ENCODE data around the gene HOXA10. TPM values are rescaled to one million over a fixed set of nuclear protein-coding genes. Genes with fewer than 3 reads are reported as not detected.

Gene HOXA10
- total RNA-seq, 1 experiment from 2014 or later: 19.6 TPM

DNA sequence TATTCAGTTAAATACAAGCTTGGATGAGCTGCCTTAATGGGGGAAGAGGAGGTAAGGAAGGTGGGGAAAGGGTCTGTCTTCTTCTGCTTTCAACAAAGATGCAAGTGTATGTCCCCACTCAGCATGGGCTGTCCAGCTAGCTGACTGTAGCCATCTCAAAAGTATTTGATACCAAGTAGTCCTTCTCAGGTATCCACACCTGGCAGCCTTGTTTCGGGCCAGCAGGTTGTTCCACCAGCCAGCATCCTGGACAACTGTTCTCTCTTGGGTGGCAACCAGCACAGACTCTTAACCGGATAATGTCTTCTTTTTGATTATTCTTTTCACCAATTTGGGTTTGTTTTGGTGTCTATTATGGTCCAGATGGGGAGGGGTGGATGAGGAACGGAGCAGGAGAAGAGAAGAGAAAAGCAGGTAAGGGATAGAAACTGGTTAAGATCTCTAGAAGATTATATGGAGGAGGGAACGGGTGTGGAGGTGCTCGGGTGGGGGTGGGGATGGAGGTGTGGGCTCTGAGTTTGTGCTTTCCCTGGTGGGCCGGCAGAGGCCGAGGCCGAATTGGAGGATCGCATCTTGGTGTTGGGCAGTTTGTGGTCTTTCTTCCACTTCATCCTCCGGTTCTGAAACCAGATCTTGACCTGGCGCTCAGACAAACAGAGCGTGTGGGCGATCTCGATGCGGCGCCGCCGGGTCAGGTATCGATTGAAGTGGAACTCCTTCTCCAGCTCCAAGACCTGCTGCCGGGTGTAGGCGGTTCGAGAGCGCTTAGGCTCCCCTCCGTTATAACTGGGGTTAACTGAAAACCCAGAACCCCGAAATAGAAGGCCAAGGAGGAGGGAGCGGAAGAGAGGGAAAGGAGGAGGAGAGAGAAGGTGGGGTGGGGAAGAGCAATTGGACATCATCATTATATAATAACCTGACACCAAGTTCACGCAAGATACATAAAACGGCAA lies 45.1 kb downstream of the HOXA10 start:
- H3K79me2 ChIP-seq (ENCODE audit: insufficient read depth, low read length): no peaks in the 10 kb centered on the region
- H4K20me1 ChIP-seq (ENCODE audit: insufficient read depth): no peaks in the 10 kb centered on the region
- H3K4me3 ChIP-seq (replicated peaks in 1 of 2; ENCODE audit: low read depth in 1 of 2, low read length in 2 of 2): no peak overlapping the region
- peak overlapping the region; percentile 91; the same call in 1 of the 2 replicates for H3K4me2 ChIP-seq (ENCODE audit: low read length)
- ChIA-PET RAD21 (ENCODE audit: low non-redundant PET in 1 of 2, low total read pairs in 2 of 2, uncharacterized antibody in 2 of 2, unreplicated experiment in 2 of 2) (no interaction called here), CTCF (no interaction called here), POLR2A (interaction anchor here (1.0 to 1.1 kb wide), 2 partner anchors 9 to 14 kb away, joined by 3 to 4 read pairs; no protein-coding TSS in a partner anchor)
- TF ChIP-seq TCF7L2 (IDR thresholded peaks at IDR 0.05; ENCODE audit: borderline replicate concordance, extremely low read depth, insufficient read depth, insufficient read length) (no peak), CBX3 (IDR thresholded peaks at IDR 0.05; ENCODE audit: low read depth) (no peak), EZH2 (IDR thresholded peaks at IDR 0.05) (no peak), CEBPB (IDR thresholded peaks at IDR 0.05; ENCODE audit: low read depth) (no peak)
- TF ChIP-seq, protein P1, sequence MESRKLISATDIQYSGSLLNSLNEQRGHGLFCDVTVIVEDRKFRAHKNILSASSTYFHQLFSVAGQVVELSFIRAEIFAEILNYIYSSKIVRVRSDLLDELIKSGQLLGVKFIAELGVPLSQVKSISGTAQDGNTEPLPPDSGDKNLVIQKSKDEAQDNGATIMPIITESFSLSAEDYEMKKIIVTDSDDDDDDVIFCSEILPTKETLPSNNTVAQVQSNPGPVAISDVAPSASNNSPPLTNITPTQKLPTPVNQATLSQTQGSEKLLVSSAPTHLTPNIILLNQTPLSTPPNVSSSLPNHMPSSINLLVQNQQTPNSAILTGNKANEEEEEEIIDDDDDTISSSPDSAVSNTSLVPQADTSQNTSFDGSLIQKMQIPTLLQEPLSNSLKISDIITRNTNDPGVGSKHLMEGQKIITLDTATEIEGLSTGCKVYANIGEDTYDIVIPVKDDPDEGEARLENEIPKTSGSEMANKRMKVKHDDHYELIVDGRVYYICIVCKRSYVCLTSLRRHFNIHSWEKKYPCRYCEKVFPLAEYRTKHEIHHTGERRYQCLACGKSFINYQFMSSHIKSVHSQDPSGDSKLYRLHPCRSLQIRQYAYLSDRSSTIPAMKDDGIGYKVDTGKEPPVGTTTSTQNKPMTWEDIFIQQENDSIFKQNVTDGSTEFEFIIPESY (IDR thresholded peaks at IDR 0.05; ENCODE audit: extremely low read depth, insufficient replicate concordance, low read length): no peak
- H3K4me1 ChIP-seq (ENCODE audit: control insufficient read depth in 1 of 2, insufficient read depth in 2 of 2, low read length in 2 of 2): peaks cover 23 to 75% of the 10 kb centered on the region in 2 experiments
- no TSS peak for BruUV-seq (replicated peaks)
- intact Hi-C loops (cut with micrococcal nuclease): no loop called here
- no peaks in the 10 kb centered on the region for H3K36me3 ChIP-seq (ENCODE audit: control insufficient read depth in 1 of 2, insufficient read depth in 2 of 2, low read length in 2 of 2)
- no peaks in the 10 kb centered on the region for H3K9me2 ChIP-seq (ENCODE audit: insufficient read depth)
- H3K27me3 ChIP-seq (ENCODE audit: insufficient read depth, low read length): peaks cover 27% of the 10 kb centered on the region
- no peak for DNase-seq (ENCODE audit: low read depth, low spot score)
- H3K9ac ChIP-seq (ENCODE audit: low read length): no peak overlapping the region
- H2AFZ ChIP-seq (ENCODE audit: low read depth, low read length, poor library complexity, severe bottlenecking): no peak overlapping the region
- no peak for ATAC-seq
- H3K27ac ChIP-seq (ENCODE audit: low read depth, low read length): no peak overlapping the region
- H3K9me3 ChIP-seq (ENCODE audit: control insufficient read depth in 1 of 2, insufficient read depth in 1 of 2, low read depth in 1 of 2, low read length in 2 of 2): no peaks in the 10 kb centered on the region
